HG03108 (cell line): Measurements from ENCODE around the gene PRKAA1.

ENCODE experiments used
- ATAC-seq: cut with Tn5 transposase; IDR thresholded peaks from one replicate; pipeline ENCODE4 v1.9.1; 2021; ENCODE audit warnings: moderate library complexity; ENCODE audit not compliant: unreplicated experiment

PRKAA1 gene

GRCh38 chr5:40798012-40798800, at the start of gene PRKAA1:
PRKAA1 (minus strand) TSS chr5:40798374; CDS start chr5:40798189, 185 bp downstream.
- ATAC-seq: peak; percentile 96

DNA sequence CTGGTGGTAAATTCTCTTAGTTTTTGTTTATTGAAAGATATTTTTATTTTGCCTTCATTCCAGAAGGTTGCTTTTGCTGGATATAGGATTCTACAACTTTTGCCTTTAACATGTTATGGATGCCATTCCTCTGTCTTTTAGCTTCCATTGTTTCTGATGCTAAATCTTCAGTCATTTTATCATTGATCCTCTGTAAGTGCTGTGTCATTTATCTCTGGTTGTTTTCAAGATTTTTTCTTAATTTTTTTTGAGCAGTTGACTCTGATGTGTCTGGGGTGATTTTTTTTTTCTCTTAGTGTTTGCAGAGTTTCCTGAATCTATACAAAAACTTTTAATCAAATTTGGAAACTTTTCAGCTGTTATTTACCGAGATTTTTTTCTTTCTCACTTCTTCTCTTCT, 49.4 kb upstream of the PRKAA1 start:
- no peak for ATAC-seq

- no peak for ATAC-seq
Observed at GRCh38 chr5:40846371-40846770, 48.2 kb upstream of the PRKAA1 start.

DNA sequence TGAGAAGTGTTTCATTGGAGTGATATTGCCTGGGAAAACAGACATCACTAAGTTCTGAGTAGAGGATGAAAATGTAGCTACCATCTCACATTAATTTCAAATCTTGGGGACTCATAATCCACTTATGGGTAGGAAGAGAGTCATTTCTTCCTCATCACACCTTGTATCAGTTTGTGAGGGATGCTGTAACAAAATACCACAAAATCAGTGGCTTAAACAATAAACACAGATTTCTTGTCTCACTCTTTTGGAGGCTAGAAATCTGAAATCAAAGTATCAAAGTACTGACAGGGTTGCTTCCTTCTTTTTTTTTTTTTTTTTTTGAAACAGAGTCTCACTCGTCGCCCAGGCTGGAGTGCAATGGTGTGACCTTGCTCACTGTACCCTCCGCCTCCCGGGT, 46.4 kb upstream of the PRKAA1 start:
- no peak for ATAC-seq

DNA sequence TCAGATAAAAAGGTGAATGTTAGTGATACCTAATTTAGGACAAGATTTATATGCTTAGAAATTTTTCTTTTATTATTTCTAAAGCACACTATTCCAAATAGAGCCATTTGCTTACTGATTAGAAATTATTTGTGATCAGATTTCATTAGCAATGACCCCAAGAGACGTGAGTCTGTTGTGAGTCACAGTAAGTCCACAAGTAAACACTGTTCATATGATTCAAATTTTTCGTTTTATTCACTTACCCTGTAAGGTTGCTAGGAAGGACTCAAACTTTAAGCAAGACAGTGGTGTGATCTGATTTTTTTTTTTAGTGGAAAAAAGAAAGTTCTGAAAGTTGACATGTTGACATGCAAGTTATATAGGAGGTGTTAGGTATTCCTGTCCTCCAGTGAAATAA, 44.2 kb upstream of the PRKAA1 start:
- ATAC-seq: no peak

GRCh38 chr5:40841068-40841805, 43.1 kb upstream of the PRKAA1 start, which contains the start of gene CARD6:
CARD6 (plus strand) TSS chr5:40841367; CDS start chr5:40841383, 16 bp downstream.
- ATAC-seq: no peak

GRCh38 chr5:40838086-40838485, 39.9 kb upstream of the PRKAA1 start:
- no peak for ATAC-seq

DNA sequence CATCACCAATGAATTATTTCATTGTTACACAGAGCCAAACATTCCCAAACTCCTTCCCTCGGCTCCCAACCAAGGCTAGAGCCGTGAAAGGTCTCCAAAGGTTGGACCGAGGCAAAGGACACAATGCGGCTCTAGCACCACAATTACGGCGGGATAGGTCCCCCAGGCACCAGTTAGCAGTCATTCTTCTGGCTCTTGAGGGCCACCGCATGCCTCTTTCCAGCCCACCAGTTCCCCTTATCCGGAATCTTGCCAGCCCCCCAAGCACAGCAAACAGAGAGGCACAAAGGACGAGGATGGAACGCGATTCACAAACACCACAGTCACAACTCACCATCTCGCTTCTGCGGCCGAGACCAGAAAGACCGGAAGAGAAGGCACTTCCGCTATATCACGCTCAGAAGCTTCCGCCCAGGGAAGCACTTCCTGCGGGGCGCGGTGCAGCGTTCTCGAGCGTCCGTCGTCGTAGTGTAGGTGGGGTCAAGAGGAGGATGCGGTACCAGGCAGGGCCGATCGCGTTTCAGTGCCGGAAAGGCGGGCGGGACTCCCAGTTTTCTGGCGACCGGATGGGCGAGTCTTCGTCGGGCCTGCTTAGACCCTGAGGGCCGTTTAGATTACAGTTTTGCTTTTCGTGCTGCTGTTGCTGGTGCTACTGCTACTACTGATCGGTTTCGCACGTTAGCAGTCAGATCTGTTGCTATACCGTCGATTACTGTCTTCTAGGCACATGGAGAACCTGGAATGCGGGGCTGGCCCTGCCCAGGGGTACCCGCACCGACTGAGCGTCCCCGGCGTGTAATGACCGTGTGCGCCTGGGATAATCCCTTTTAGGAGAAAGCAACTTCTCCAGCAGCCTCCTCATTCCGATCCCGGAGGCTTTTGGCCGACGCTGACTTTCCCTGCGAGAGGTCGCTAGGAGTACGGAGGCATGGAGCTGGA, 36.9 kb upstream of the PRKAA1 start, which contains the start of gene RPL37:
Gene RPL37, minus strand, starts transcription at position 374 of the 939 bp plus-strand sequence. Its CDS starts 37 bp downstream, at position 337.
- peak; percentile 99 for ATAC-seq

GRCh38 chr5:40834391-40834848, 36.2 kb upstream of the PRKAA1 start:
- no peak for ATAC-seq

DNA sequence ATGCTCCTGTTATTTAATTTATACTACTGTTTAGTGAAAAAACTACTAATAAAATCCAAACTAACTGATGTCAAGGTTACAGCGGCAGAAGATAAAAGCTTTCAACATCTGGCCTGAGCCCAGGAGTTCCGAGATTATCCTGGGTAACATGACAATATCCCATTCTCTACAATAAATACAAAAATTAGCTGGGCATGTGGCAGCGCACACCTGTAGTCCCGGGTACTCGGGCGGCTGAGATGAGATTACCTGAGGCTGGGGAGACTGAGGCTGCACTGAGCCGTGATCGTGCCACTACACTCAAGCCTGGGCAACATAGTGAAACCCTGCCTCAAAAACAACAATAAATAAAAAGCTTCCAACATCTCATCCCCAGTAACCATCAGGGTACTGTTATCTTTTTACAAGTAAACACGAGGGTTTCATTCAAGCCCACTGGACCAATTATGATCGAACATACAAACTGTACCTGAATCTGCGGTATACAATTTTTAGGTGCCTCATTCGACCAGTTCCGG, 35.6 kb upstream of the PRKAA1 start:
- ATAC-seq: no peak

- no peak for ATAC-seq
Observed at GRCh38 chr5:40832345-40832744, 34.2 kb upstream of the PRKAA1 start.

GRCh38 chr5:40831346-40832210, 33.4 kb upstream of the PRKAA1 start:
- no peak for ATAC-seq

- no peak for ATAC-seq
Observed at GRCh38 chr5:40829748-40830533, 31.8 kb upstream of the PRKAA1 start.

DNA sequence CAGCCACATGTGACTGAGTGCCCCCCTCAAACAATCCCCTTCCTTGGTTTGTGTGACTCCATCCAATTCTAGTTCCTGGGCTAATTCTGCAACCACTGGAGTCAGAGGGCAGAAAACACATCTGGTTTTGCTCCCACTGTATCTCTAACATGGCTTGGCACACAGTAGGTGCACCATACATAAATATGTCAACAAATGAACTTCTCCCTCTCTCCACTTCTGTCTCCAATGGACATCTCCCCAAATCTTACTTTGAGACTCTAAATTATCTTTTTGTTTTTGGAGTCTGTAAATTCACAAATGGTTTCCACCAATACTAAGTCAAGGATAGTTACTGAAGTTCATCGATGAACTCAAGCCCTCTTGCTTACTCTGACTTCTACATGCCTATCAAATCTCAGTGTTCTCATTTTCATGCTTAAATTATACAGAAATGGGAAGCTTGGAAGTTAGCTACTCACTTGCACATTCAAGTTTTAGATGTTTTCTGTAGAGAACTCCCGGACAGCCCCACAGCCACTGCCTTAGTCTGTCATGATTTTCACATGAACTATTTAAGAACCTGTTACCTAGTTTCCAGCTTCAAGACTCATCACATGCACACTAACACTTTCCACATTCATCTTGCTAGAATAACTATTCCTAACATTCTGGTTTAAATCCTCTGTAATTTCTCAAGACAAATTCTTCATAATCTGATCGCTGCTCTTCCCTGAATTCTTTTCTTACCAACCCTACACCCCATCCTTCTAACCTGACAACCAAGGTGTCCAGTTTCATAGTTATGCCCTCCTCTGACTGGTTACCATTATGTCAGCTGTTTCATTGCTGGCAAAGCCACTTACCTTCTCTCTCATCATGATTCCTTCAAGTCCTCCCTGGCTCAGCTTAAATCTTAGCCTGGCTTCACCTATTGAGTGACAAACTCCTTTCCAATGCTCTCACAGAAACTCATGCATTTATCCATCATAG, 30.8 kb upstream of the PRKAA1 start:
- ATAC-seq: no peak

GRCh38 chr5:40828021-40828631, 30.0 kb upstream of the PRKAA1 start:
- ATAC-seq: no peak

GRCh38 chr5:40827188-40827977, 29.2 kb upstream of the PRKAA1 start:
- no peak for ATAC-seq
